Head of caudate nucleus (tissue), 42 donors: Measurements from ENCODE around the gene SORBS2.

Experiments
- DNase-seq, 42 donors: peaks; one replicate each; pipeline versions ENCODE4 v3.0.0 to v3.0.0-alpha.2; 2020 to 2021; ENCODE audit warnings: mixed read lengths in 7 of 42
- intact Hi-C: fragments of 100-400 bp; cut with DNase I; formaldehyde crosslinking; loops from one replicate; pipeline ENCODE4 v1.15.0; 2022

Gene SORBS2

DNA sequence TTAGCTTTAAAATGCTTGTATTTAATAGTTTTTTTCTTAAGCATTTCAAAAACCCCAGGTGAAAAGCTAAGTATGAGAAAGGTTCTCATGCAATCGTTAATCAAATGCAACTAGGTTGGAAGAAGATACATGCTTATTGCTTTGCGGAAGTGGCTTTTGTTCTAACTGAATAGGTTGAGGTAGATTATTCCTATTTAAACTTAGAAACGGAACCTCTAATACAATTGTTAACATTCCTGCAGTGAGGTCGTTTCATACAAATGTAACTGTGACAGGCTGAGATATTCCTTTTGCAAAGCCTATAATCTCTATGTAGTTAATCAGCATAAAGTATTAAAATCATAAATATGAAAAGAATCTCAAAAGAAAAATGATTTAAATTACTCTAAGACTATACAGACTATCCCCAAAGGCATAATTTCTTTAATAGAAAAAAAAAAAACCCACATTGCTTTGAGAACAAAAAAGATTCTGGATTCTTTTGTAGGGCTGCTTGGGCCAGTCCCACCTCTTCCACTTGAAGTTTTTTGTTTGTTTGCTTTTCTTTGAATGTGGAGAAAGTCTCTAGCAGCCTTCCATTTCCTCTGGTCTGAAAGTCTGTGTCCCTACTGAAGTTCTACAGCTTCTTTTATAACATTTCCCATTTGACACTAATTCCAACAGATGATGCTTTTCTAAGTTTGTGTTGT, 25.6 kb upstream of the SORBS2 start:
- no peak for DNase-seq
- intact Hi-C loops, result no loop called here

DNA sequence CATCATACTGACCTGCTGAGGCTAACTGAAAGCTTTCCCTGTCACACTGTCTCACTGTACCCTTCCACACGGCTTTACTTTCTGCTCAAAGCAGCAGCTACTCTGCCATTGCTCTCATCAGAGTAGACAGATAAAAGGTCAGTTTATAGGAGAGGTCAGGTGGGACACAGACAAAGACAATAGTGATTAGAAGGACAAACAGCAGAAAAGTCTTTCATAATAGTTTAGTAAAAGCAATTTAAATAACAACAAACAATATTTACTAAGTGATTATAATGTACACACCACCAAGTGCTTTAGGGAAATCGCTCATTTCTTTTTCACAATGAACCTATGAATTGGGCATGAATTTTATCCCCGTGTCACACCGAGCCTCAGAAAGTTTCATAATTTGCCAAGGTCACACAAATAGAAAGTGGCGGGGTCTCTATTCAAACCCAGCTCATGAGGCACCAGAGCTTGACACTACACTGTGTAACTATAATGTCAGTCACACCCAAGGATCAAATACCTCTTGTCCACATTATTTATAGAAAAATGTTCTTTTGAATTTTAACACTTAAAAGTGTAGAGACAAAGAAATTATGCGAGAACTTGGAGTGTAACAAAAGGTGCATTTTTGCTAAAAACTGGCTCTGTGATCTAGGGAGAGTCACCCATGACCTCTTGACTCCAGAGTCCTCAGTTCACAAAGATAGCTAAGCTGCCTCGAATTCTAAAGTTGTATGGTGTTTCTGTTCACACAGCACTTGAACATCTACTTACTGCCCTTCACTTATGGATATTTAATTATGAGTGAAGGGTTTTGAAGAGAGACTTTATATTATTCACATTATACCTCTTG, 24.5 kb upstream of the SORBS2 start:
- no peak for DNase-seq
- intact Hi-C loops, result no loop called here

DNA sequence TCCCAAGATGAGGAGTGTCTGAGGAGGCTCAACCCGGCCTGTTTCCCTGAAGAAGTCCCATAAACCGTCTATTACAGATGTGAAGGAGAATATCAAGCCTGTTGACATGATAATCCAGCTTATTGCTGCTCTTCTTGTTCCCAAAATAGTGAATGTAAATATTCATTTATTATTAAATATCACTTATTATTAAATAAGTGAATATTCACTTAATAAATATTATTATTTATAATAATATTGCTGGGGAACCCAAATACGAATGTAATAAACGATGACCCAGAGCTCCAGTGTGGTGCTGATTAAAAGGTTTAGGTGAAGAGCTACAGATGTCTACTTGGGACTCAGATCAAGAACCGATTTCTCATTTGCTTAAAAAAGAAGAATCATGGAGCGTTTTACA, 23.8 kb upstream of the SORBS2 start:
- no peak for DNase-seq
- intact Hi-C loops, result no loop called here

DNA sequence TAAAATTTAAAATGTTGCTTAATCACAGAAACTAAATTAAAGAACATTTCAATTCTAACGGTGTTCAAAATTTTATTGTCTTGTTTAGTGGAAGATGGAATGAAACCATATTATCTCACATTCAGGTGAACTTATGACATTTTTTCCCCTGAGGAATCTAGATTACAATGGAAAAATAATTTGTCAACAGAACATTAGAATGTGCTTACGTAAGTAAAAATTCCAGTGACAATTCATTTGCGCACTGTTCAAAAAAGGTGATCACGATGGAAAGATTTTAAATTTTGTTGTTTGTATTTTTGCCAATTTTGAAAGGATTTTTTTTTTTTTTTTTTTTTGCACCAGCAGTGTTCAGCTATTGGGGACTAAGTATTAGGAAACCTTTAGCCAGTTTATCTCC, 23.3 kb upstream of the SORBS2 start:
- intact Hi-C loops, result no loop called here
- DNase-seq, result no peak

DNA sequence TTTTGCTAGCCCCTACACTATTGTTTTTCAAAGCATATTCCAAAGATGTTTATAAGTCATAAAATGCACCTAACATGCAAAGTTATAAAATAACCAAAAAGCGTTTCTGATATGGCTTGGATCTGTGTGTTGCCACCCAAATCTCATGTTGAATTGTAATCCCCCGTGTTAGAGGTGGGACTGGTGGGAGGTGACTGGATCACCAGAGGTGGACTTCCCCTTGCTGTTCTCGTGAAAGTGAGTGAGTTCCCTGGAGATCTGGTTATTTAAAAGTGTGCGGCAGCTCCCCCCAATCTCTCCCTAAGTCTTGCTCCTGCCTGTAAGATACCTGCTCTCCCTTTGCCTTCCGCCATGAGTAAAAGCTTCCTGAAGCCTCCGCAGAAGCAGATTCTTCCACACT, 22.8 kb upstream of the SORBS2 start:
- intact Hi-C loops, result no loop called here
- no peak for DNase-seq

DNA sequence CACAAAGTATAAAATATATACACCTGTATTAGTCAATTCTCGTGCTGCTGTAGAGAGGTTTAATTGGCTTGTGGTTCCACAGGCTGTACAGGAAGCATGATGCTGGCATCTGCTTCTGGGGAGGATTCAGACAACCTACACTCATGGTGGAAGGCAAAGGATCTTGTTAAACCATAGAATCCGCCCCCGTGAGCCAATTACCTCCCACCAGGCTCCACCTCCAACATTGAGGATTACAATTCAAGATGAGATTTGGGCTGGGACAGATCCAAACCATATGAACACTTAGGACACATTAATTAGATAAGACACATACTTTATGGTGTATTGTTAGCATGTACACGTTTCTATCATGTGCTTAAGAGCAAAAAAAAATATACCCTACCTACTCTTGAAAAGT, 22.1 kb upstream of the SORBS2 start:
- intact Hi-C loops, result no loop called here
- DNase-seq, result no peak

DNA sequence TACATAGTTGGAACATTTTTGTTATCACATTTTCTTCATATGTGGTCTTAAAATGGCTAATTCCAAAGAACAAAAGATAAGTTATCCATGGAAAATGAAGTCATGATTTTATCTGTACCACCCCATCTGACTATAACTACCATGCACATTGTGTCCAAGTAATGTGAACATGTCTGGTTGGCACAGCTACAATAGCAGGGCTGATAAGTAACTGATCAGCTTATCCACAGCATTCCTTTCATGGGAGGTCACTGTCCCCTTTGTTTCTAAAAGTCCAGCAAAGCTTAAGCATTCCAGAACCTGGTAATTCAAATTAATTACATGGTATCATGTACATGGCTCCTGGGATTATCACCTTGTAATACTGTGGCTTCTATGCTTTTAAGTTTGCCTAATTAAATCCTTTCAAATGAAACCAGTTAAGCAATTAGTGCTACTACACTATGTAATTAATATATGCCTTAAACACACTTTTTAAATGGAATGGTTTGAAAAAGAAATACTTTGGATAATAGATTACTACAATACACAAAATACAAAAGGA, 21.1 kb upstream of the SORBS2 start:
- intact Hi-C loops, result no loop called here
- DNase-seq, result no peak

DNA sequence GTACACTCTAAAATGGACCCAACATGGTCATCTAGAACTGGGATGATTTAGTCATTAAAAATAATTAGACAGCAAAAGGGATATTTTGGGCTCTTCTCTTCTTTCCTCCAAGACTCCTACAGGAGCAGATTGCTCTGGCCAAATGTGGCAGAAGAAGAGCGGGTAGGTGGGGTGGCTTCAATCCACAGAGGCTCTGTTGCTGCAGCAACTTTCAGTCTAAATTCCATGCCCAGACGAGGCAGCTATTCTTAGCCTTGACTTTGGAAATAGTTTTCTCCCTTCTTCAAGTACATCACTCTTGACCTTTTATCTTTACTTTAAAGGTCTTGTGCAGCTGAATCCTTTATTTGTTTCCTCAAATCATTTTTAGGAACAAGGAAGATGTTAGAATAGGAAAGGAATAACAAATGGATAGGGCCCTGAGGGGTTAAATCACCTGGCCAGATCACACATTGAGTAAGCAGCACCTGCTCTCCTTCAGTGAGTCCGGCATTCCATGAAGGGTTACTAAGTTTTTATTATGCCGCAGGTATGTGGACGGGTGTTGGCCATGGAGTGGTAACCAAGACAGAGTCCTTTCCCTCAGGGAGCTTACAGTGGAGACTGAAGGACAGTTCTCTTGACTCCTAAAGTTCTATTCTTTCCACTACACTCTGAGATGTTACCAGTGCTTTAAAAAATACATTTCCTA, 19.3 kb upstream of the SORBS2 start:
- no peak for DNase-seq
- intact Hi-C loops, result no loop called here

DNA sequence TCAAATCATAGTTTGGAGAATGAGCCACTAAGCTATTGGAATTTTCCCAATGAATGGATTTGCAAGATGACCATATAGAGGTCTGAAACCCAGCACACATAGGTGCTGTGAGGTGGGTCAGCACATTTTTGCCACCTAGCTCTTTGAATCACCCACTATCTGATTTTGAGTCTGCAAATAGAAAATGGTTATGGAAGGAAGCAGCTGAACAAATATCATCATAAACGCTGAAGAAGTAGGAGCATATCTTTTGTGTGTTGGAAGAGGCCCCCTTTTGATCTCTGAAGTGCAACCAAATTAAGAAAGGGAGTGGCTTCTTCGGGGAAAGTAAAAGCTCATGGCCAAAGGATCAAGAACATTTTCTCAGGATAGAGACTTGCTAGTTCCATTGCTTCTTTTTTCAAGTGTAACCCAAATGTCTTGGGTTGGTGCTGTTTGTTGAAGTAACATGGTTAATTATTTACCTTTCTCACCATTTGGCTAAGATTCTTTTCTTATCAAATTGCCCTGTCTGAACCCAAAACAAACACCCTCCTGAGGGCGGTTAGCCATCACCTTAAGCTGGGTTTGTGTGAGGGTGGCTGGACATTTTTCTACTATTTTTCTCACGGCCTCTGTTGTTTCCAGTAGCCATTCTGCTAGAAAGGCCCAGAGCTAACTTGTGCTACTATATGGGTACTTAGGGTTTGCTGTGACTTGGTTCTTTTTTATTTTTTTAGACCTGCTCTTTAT, 18.4 kb upstream of the SORBS2 start:
- DNase-seq, result no peak
- intact Hi-C loops, result no loop called here

DNA sequence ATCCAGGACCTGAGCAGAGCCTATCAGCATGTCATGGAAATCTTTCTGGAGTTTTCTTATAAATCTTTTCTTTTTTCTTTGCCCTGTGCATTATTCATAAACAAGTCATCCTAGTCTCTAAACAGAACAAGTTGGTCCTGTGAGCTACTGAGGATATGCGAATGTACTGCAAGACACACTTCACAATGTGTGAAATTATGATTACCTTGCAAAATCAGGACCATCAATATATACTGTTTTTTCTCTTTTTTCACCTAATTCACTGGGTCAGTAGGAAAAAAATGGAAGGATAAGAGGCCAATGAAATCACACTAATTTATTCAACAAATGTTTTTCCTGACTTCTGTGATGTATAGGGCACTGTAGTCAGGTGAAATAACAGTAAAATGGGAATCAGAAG, 14.4 kb upstream of the SORBS2 start:
- intact Hi-C loops, result no loop called here
- DNase-seq, result no peak

DNA sequence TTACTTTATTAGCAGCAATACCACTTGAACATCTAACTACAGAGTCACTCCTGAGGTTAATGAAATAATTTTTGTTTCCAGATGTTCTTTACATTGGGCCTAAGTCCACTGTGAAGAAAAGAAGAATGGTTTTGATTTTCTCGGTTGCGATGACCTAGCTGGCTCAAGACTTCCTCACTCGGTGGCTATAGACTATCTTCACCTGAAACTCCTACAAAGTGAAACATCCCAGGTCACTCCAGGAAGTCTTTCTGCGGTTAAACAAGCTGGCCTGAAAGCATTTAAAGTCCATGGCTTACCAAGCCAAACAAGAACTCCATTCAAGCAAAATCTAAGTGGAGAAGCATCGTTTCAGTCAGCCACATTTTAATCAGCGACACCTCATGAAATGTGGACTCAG, 13.7 kb upstream of the SORBS2 start:
- intact Hi-C loops, result no loop called here
- DNase-seq, result no peak

DNA sequence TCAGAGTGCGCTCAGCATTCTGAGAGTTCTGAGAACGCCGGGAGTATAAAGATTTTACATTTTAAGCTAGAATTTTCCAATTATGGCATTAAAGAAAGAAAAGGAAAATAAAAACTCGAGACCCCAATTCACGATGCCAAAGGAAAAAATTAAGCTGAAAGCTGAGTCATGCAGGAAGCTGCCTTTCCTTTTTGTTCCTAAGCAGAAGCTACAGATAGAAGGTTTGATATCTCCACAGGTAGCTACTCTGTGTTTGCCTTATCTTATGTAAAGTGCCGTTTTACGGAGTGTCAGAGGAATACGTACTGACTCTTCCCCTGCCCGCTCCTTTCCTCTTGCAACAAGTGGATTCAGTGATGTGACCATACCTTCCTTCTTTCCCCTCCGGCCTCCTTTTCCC, 10.8 kb upstream of the SORBS2 start:
- no peak for DNase-seq
- intact Hi-C loops, result no loop called here

DNA sequence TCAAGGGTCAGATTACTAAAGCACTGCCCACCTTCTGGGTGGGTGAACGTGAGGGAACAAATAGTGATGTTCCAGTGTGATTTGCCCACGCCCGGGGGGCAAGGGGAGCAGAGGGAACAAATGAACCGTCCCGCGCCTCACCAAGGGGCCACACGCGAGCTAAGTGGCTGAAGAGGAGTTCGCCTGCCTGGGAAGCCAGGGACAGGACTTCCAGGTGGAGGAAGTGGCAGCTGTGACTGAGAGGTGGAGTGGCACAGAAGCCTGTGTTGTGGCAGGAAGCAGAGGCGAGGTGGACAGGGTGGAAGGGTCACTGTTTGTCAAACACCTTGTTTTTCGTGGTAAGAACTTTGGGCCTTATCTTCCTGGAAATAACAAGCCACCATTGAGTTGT, 9.0 kb upstream of the SORBS2 start:
- intact Hi-C loops, result no loop called here
- no peak for DNase-seq

DNA sequence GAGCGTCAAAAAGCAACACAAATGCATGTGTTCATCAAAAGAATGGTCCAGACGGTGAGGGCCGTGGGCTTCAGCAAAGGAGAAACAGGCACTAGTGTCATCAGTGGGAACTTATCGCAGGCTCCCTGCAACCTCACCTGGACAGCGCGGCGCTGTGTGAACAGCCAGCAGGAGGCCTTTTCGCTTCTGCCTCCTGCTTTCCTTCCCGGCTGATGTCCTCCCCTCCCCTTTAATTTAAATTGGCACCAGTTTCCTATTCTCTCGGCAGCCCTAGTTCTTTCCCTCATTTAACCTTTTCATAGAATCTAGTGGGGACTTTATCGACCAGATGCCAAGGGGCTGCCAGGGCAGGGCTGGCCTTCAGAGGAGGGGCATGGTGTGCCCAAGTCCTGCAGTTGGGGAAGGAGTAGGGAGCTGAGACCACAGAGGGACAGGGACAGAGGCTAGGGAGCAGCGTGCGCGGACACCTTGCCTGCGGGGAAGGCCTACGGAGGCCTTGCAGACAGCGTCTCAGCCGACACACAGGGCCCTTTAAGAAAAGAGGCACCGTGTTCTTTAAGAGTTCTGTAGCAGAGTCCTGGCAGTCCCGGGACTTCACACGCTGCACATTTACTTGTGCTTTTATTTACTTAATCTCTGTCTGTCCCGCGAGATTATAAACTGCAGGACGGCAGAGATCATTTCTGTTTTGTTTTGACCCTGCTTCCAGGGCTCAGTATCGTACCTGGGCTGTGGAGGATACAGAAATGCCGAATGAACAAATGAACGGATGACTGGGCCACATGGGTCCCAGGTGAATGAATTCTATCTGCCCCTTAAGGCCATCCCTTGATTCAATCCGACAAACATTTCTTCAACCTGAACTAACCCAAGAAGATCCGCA, 8.4 kb upstream of the SORBS2 start:
- no peak for DNase-seq

DNA sequence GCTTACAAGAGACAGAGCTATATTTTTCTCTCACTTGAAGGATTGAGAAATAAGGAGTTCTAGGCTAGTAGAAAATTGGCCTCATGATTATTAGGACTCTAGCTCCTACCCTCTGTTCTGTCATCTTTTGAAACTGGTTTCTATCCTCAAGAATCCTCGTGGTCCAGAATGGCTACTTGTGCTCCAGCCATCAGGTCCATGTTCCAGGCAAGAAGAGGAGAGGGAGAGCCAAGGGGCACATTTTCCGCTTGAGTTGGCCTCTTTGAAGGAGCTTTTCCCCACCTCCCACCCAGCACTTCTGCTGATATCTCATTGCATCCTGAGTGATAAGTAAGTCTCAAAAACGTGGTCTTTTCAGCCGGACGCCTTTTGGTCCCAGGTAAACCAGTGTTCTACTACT, 7.2 kb upstream of the SORBS2 start:
- DNase-seq, result no peak
- intact Hi-C loops, result no loop called here

More for the DNA sequence above, 8.4 kb upstream of the SORBS2 start:
- intact Hi-C loops, result no loop called here

DNA sequence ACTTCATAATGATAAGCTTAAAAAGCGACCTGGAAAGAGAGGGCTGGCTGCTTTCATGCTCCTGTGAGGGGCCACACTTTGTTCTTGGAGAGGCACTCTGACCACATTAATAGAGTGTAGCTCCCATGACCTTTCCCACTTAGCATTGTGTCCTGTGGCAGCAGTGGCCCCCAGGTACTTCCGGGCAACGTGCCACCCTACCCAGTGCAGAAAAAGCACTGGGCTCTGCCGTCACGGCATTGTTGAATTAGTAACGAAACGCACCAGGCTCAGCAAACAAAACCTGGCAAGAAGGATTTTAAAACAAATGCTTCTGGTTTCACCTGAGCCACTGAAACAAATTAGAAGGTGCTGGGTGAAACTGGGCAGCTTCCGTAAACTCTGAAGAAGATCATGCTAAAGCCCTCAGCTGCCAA, 5.4 kb upstream of the SORBS2 start:
- intact Hi-C loops, result no loop called here
- no peak for DNase-seq

DNA sequence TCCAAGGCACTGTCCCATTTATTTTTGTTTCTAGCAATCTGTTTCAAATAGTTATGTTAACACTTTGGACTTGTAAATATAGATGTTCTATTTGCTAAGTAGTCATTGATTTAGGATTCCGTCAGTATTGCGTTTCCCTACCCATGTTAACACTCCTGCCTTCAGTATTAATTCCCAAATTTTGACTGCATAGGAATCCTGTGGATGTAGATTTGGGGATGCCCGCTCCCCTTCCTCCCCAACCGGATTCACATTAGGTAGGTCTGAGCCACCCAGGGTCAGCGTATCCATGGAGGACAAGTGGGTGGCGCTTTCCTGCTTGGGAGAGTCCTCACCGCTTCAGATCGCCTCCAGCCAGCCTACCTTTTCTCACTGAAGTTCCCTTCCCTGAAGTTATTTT, 1.1 kb upstream of the SORBS2 start:
- intact Hi-C loops, result no loop called here
- DNase-seq, result no peak

DNA sequence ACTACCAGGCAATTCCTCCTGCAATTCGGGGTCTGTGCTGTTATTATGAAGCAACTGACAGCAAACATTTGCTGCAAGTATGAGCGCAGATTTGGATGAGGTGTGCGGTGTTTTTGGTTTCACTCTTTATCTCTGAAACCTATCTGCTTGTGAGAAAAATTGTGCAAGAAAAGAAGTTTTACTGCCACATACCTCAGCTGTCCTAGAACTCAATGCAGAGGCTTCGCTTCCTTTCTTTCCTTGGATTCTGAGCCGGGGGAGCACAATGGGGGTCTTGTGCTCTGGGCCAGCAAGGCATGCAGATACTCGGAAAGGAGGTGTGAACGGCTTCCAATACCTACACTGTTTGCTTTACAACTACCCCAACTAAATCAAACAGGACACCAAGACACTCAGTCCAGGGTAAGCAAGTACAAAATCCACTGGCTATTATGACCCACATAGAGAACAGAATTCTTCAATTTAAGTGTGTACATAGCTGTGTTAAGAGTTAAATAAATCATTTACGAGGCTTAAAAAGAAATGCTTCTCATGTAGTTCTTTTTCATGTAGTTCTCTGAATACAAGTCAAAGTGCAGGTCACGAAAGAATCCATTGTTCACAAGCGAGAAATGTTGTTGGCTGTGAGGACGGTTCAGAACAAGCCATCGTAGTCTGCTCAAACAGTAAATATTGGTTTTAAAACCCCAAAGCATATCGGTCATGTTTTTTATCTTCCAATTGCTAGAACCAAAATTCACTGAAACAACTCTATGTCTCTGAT, 1.1 kb downstream of the SORBS2 start:
- intact Hi-C loops, result no loop called here
- DNase-seq, result peak in 1 of 42 donors; percentile 28
